Epithelial cell of proximal tubule (primary cell): ENCODE measurements around the gene ATN1. TPM values are rescaled to one million over a fixed set of nuclear protein-coding genes. Genes with fewer than 3 reads are reported as not detected.

Source experiments
- DNase-seq: peaks from one replicate; pipeline ENCODE4 v3.0.0-alpha.2; 2011; ENCODE audit warnings: low read depth
- H3K4me3 ChIP-seq: 2 replicates; pipeline ENCODE4 v1.5.1; 2011; ENCODE audit warnings: low read depth, mild to moderate bottlenecking, low read length
- CTCF ChIP-seq: conservative IDR thresholded peaks from 2 replicates; pipeline ENCODE4 v1.5.1; 2012; ENCODE audit warnings: low read depth, mild to moderate bottlenecking, low read length
- total RNA-seq: library from RNA; depleted of rRNA; stranded (reverse); fragments of >200 nt; gene quantifications from 2 replicates; pipeline ENCODE4 v1.2.3, GENCODE V29; 2015

ATN1 gene
- total RNA-seq, 1 donor from 2014 or later = 17.9 TPM

GRCh38 chr12:6943722-6944380, 16.1 kb downstream of the ATN1 start, which contains the start of the genes C12orf57 and RNU7-1:
Gene C12orf57 (plus strand): TSS chr12:6944022. CDS start chr12:6944122, 100 bp downstream.
Gene RNU7-1 (plus strand): TSS chr12:6943816.
- peak; percentile 88 for DNase-seq
- no peak for TF ChIP-seq CTCF
- peak within 1 kb of the TSS; percentile 75 for H3K4me3 ChIP-seq

- TF ChIP-seq CTCF = peak; percentile 83
- no peak for DNase-seq
- H3K4me3 ChIP-seq = peak overlapping the region; percentile 75
These were observed 16.8 kb downstream of the ATN1 start for GRCh38 chr12:6944381-6945186.

GRCh38 chr12:6945613-6946012, 17.9 kb downstream of the ATN1 start:
- peak overlapping the region; percentile 64 for H3K4me3 ChIP-seq

GRCh38 chr12:6946033-6946919, 18.5 kb downstream of the ATN1 start:
- DNase-seq = no peak
- no peak for TF ChIP-seq CTCF
- H3K4me3 ChIP-seq = peak overlapping the region; percentile 64

More at GRCh38 chr12:6945613-6946012, 17.9 kb downstream of the ATN1 start:
- TF ChIP-seq CTCF = no peak
- DNase-seq = no peak

- no peak for DNase-seq
- no peak for TF ChIP-seq CTCF
- peak overlapping the region; percentile 64 for H3K4me3 ChIP-seq
These were observed 19.2 kb downstream of the ATN1 start for GRCh38 chr12:6946920-6947374.

- no peak for TF ChIP-seq CTCF
- H3K4me3 ChIP-seq = no peak overlapping the region
- no peak for DNase-seq
These were observed 19.9 kb downstream of the ATN1 start for GRCh38 chr12:6947615-6948014.
